Measurements from ENCODE around the gene CDCA8. TPM values are rescaled to one million over a fixed set of nuclear protein-coding genes. Genes with fewer than 3 reads are reported as not detected.

The CDCA8 gene
- total RNA-seq, 1 donor from 2014 or later = 2.9 TPM

DNA sequence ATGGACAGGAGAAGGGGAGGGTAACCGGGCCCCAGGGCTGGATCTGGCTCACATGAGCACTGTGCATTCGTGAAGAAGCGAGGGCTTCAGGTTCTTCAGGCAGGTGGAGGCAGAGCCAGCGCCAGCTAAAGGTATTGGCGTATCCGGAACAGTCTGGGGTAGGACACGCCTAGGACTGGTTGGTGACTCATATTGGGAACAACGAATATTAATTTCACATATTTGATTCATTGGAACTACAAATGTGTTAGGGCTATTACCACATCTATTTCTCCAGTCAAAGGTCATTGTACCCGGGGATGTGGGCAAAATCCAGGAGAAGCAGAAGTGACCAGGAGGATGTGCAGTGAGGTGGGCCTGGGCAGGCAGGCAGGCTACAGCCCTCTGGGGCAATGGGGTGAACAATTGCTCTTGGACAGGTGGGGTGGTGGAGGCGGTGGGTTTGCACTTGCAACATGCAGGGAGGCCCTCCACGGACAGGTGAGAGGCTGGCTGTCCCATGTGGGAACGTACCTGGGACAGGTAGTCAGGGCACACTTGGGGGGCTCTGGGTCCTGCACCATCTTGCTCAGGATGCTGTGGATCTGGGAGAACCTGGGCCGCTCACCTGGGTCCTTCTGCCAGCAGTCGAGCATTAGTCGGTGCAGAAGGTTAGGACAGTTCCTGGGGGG lies 26.7 kb downstream of the CDCA8 start:
- intact Hi-C loops (cut with micrococcal nuclease) = no loop called here
- CTCF ChIA-PET = no interaction called here

DNA sequence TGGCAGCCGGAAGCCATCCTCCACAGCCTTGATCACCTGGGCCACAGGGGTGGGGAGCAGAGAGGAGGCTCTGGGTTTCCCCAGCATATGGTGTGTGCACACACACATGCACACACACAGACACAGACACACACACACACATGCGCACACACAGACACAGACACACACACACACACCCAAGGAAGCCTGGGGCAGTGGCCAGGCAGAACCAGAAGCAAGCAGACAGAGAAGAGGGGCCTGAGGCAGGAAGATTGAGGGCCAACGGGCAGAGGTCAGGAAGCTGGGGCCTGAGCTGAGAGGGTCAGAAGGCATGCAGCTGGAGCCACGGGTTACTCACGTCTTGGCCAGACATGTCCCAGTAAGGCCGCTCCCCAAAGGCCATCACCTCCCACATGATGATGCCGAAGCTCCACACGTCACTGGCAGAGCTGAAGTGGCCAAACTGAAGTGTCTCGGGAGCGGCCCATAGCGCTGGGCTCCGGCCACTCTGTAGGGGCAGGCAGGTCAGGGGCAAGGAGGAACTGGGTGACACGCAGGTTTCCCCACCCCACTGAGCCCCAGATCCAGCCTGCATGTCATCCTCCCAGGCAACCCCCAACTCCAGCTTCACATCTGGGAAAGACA lies 27.4 kb downstream of the CDCA8 start:
- CTCF ChIA-PET = no interaction called here
- ATAC-seq (ENCODE audit: low read depth) = no peak
- POLR2A ChIA-PET = no interaction called here
- DNase-seq = no peak
- intact Hi-C loops (cut with micrococcal nuclease) = no loop called here
- no peaks in the 10 kb centered on the region for H3K9me3 Mint-ChIP-seq
- H3K36me3 Mint-ChIP-seq (ENCODE audit: low read depth) = no peaks in the 10 kb centered on the region
- no peaks in the 10 kb centered on the region for H3K27me3 Mint-ChIP-seq
- no peak overlapping the region for H3K27ac Mint-ChIP-seq
- no peaks in the 10 kb centered on the region for H3K4me1 Mint-ChIP-seq
- TF ChIP-seq, protein P1, sequence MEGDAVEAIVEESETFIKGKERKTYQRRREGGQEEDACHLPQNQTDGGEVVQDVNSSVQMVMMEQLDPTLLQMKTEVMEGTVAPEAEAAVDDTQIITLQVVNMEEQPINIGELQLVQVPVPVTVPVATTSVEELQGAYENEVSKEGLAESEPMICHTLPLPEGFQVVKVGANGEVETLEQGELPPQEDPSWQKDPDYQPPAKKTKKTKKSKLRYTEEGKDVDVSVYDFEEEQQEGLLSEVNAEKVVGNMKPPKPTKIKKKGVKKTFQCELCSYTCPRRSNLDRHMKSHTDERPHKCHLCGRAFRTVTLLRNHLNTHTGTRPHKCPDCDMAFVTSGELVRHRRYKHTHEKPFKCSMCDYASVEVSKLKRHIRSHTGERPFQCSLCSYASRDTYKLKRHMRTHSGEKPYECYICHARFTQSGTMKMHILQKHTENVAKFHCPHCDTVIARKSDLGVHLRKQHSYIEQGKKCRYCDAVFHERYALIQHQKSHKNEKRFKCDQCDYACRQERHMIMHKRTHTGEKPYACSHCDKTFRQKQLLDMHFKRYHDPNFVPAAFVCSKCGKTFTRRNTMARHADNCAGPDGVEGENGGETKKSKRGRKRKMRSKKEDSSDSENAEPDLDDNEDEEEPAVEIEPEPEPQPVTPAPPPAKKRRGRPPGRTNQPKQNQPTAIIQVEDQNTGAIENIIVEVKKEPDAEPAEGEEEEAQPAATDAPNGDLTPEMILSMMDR (IDR thresholded peaks at IDR 0.05) = no peak
- H3K4me3 Mint-ChIP-seq = no peak overlapping the region

More for the DNA sequence above, 26.7 kb downstream of the CDCA8 start:
- DNase-seq (no peak), ATAC-seq (ENCODE audit: low read depth) (no peak)
- Mint-ChIP-seq H3K36me3 (ENCODE audit: low read depth) (no peaks in the 10 kb centered on the region), H3K4me3 (no peak overlapping the region), H3K27ac (no peak overlapping the region), H3K9me3 (no peaks in the 10 kb centered on the region), H3K4me1 (no peaks in the 10 kb centered on the region), H3K27me3 (no peaks in the 10 kb centered on the region)
- TF ChIP-seq, protein P1 (IDR thresholded peaks at IDR 0.05) = no peak
- POLR2A ChIA-PET = no interaction called here

DNA sequence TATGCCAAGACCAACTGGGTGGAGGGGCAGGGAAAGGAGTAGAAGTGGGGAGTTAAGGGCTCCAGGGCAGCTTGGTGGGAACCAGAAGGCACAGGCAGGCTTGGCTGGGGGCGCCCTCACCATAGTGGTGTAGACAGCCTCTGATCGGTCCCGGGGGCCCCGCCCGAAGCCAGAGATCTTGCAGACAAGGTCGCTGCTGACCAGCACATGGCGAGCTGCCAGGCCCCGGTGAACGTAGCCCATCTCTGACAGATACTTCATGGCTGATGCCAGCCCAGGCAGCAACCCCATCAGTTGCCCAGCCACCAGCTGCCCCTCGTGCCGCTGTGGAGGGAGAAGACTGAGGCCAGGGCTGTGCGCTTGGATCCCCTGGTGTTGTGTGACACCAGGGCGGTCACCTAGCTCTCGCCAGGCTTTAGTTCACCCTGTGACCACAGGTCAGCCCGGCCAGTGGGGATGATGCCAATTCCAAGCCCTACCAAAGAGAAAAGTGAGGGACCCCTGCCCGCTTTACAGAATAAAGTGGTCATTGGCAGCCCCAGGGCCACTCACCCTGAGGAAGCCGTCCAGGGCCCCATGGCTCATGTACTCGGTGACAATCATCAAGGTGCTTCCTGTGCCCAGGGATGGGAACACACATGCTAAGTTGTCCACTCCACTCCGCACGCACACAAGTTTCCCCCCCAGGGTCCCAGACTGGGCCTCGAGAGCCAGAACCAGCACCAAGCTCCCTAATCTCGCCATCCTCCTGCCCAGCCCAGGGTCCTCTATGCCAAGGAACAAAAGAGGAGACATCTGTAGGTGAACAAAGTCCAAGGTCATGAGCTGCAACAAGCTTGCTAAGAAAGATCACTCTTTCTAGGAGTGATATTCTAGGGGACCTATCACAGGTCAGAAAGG lies 28.2 kb downstream of the CDCA8 start:
- Mint-ChIP-seq H3K27ac (no peak overlapping the region), H3K9me3 (no peaks in the 10 kb centered on the region), H3K4me1 (no peaks in the 10 kb centered on the region), H3K27me3 (peaks cover 3% of the 10 kb centered on the region), H3K36me3 (ENCODE audit: low read depth) (no peaks in the 10 kb centered on the region), H3K4me3 (no peak overlapping the region)
- TF ChIP-seq, protein P1 (IDR thresholded peaks at IDR 0.05) = no peak
- intact Hi-C loops (cut with micrococcal nuclease) = no loop called here
- ChIA-PET CTCF (no interaction called here), POLR2A (no interaction called here)
- DNase-seq = no peak
- no peak for ATAC-seq (ENCODE audit: low read depth)

DNA sequence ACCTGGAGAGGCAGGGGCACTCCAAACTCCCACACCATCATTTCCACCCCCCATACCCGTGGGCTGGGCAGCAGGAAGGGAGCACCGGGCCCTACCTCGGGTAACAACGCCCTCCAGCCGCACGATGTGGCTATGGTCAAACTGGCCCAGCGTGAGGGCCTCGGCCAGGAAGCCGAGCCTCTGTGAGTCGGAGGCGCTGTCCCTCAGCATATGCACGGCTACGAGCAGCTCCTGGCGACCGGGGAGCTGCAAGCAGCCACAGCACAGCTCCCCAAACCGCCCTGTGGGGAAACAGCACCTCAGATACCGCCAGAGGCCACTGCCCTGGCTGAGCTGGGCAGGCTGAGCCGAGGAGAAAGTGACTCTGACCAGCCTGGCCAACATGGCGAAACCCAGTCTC lies 29.2 kb downstream of the CDCA8 start:
- ATAC-seq (ENCODE audit: low read depth) (no peak), DNase-seq (no peak)
- H3K4me3 Mint-ChIP-seq = no peak overlapping the region
- H3K27ac Mint-ChIP-seq = no peak overlapping the region
- H3K36me3 Mint-ChIP-seq (ENCODE audit: low read depth) = no peaks in the 10 kb centered on the region
- intact Hi-C loops (cut with micrococcal nuclease) = no loop called here
- H3K9me3 Mint-ChIP-seq = no peaks in the 10 kb centered on the region
- no peaks in the 10 kb centered on the region for H3K4me1 Mint-ChIP-seq
- peaks cover 3% of the 10 kb centered on the region for H3K27me3 Mint-ChIP-seq
- TF ChIP-seq, protein P1 (IDR thresholded peaks at IDR 0.05) = no peak
- CTCF ChIA-PET = no interaction called here
- POLR2A ChIA-PET = no interaction called here

Measured in activated B cell treated with CpG ODN at 0.5 μM for 24 hours (primary cell).